Occipital lobe (tissue), 2 donors: ENCODE measurements around the gene EXOC6B. TPM values are rescaled to one million over a fixed set of nuclear protein-coding genes. Genes with fewer than 3 reads are reported as not detected.

Experiments used
- DNase-seq: peaks from one replicate; lab custom pipeline; 2025; lab: John Stamatoyannopoulos, UW
- total RNA-seq: library from RNA; depleted of rRNA; stranded (reverse); fragments of >200 nt; gene quantifications from one replicate; pipeline ENCODE4 v1.2.3, GENCODE V29; 2014

Gene EXOC6B
- total RNA-seq, 1 donor from 2014 or later, result 190 TPM

DNA sequence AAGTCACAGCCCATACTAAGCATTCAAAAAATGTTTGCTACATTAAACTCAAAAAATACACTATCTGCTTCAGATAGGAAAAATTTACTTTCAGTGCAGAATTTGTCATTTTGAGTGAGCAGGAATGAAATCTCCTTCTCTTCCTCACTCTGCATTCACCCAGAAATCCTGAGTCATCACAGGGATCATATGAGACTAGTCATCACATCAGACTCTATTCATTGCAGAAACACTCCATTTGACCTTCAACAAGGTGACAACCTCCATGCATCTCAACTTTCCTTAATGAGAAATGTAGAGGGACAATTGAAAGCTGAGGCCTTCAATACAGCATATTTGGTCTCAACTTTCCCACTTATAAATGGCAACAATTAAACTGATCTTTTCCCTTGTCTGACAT is 547.8 kb downstream of the EXOC6B start:
- DNase-seq, result no peak

DNA sequence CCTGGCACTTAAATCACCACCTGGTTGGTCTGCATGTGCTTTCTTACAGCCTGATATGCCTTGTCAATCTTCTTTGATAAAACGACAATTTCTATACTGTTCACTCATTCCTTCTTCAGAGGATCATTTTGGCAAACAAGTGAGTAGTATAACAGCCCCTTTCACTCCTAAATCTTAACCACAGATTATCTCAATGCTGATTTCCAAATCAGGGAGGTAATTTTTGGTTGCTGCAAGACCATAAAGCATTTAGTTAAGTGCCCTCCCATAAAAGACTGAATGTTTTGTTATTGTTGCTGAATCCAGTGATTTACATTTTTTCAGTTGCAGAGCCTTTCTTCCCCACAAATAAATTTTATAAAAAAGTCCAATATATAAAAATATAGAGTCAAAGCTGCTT is 549.0 kb downstream of the EXOC6B start:
- no peak for DNase-seq

DNA sequence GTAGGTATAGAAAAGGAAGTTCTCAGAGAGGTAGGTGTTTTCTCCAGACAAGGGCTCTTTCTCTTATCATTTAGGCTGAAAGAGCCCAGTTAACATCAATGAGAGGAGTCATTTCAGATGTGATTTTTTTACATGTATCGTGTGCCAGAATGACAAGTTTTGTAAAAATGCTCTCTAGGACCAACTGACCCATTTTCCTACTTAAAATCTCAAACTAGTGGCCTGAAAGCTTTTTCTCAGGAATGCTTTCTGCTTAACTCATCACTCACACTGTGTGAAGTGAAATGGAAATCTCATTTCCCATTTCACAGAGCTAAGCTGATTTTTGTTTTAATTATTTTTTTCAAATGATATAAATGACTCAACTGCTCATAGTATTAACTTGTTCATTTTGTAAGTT is 549.5 kb downstream of the EXOC6B start:
- no peak for DNase-seq

DNA sequence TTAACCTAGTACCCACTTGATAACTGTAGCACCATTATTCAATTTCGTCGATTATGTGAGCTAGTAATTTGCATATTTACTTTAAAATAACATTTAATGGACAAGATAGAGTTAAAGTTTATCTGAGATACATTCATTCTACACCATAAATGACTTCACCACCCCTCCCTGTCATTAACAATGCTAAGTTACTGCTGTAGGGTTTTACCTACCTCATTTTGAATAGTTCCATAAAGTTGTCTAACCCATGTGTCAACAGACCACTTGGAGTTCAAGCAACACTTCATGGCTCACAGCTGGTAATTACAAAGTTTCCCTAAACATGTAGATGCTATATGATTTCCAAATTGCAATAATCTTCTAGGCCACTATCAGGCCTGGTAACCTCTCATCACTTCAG is 550.7 kb downstream of the EXOC6B start:
- no peak for DNase-seq

DNA sequence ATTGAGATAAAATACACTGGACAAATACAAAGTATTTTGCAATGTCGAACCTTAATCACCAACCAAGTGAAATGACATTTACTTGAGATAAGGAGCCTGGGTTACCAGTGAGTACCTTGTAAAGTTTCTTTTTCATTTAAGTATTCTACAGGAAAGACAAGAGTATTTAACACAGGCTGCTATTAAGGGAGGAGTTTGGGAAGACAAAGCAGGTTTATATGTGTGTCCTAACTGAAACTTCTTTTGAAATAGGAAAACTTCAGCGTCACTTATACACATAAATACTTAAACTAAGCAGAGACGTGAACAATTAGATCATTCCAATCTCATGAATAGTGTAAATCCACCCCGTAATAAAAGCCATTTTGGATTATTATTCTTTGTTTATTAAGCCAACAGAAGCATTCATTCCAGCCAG is 551.4 kb downstream of the EXOC6B start:
- DNase-seq, result no peak

DNA sequence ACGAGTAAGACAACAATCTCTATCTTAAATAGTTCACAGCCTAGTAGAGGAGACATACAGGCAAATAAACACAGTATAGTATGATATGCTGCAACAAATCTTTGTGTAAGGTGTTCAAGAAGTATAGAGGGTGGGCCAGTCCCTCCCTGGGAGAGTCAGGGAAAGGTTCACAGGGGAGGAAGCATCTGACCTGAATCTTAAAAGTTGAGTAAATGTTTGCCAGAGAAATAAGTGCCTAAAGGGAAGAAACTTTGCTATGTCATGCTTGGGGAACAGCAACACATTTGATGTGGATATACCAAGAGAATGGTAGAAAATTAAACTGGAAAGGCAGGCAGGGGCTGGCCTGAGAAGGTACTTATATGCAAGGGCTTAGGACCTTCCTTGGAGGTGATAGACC is 552.4 kb downstream of the EXOC6B start:
- DNase-seq, result no peak

DNA sequence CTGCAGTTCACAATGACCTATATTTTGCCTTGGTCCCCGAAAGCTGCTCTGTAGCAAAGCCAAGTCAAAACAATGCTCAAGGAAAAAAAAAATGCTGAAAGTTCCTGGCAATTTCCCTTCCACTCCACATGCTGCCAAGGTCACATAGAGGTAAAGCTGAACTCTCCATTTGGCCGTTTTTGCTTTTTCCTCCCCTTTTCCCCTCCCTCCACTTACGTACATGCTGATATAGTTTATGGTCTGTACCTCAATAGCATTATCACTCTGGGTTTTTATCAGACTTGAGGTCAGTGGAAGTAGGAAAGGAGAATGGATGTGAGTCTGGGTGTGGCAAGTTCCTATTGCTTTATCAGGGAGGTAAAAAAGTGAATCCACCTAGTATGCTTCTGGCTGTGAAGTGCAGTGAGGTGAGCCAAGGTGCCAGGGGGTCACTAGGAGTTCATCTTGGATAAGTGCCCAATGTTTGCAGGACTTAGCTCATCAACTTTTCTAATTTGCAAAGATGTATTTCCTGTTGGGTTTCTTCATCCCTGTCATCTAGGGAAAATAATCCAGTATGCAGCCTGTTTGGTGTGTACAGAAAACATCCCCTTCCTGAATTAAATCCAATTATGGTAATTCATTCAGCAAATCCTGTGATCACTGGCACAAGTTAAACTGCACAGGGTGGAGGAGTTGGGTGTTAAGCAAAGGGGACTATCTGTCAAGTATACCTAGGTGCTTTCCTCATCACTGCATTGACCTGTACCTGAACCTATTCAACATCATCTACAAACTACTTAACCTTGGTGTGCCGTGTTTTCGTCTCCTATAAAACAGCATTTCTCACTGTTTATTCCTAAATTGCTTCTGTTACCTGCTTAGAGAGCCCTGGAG is 553.8 kb downstream of the EXOC6B start:
- DNase-seq, result no peak

DNA sequence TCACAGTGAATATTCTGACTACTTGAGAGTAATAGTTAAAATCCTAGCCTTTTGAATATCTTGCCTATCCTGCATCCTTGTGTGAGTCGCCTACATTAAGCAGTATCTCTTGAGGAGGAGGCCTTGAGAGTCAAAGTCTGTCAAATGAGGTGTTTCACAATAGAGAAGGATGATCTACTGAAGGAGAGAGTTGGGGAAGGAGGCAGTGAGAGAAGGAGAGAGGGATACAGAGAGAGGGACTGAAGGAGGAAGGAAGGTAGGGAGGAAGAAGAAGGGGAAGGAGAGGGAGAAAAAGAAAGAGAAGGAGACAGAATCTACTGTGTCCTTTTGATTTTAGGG is 554.6 kb downstream of the EXOC6B start:
- DNase-seq, result no peak

DNA sequence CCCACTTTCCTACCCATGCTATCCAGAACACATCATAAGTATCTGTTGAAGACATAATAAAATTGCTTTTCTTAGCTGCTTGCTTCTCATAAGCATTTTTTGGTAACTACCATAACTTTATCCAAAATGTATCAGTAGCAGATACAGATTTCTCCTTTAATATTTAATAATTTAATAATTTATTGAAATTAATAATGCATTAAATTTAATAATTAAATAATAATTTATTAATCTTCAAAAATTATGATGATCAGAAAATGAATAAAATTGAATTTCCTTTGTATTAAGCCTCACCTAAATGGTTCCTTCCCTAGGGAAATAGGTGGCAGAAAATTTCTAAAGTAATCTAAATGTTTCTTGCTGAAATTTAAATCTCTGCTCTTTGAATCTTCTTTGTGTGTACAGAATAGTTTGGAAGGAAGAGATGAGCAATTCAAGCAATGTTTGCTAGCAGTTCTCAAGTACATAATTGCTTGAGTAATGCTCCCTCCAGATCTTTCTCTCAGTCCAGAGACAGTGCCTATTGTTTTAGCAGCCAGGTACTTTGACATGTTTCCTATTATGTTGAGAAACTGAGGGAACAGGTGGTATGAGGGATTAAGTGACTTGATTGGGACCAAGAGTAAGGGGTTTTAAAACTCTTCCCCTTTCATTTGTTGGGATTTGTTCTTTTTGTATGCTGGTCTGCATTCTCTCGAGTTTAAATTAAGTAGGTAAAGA is 555.1 kb downstream of the EXOC6B start:
- no peak for DNase-seq

DNA sequence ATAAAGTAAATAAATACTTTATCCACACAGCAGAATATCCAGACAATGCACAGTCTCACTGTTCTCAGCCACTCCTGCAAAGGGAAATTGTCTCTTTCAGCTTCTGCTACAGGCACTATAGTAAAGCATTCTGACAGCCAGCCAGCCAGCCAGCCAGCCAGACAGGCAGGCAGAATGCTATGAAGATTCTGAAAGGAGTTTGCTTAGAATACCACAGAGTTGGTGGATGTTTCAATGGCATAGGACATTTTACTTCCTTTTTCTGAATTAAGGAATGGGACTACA is 562.1 kb downstream of the EXOC6B start:
- DNase-seq, result peak; percentile 8

DNA sequence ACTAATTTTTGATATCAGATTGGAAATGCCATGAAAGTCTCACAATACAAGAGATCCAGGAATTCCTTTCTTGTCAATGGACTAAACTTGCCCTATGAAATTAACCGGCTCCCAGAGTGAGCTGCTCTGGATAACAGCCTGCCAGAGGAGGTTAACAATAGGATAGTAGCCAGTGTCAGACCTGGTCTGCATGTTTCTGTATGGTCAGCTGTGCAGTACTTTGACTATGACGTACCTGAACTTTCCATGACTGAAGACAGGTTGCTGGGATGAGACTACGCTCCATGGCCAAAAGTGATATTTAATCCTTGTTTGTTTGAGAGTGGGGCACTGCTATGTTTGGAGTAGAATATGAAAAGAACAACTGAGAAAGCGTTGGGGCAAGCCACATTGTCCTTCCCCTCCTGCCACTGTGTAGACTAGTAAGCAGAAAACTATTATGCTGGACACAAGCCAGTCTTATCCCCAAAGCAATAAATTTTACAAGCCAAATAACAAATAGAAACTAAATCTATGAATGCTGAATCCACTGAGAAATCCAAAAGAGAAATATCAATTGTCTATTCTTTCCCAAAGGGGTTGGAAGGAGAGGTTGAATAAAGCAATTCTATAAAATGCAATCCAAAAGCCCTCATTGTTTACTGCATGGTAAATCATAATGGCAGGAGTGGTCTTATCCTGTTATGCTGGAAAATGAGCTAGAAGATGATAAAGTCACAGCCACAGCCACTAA is 562.6 kb downstream of the EXOC6B start:
- no peak for DNase-seq

DNA sequence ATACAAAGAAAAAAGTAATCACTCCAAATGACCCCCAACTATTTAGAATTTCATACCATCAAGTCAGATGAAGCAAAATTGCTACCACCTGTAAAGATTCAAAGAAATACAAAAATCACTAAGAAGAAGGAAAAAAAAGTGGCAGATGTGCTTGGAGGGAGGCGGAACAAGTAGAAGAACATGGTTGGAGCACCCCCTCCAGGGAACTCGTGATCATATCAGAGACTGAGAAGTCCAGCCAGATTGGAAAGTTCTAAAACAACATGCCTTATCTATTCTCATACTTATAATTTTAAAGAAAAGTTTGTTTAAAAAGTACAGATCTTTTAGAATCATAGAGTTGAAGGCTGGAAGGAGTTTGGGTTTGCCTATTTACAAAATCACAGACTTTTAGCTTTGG is 564.8 kb downstream of the EXOC6B start:
- no peak for DNase-seq

DNA sequence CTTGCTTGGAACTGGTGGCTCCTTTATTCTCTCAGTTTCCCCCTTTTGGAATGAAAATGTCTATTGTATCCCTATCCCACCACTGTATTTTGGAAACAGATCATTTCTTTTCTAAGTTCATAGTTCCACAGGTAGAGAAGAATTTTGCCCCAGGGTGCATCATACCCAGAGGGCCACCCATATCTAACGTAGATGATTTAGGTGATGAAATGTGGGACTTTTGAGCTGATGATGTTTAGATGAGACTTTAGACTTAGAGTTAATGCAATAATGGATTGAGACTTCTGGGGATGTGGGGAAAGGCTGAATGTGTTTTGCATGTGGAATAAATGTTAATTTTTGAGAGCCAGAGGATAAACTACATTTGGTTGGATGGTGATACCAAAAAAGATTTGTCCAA is 570.3 kb downstream of the EXOC6B start:
- no peak for DNase-seq

DNA sequence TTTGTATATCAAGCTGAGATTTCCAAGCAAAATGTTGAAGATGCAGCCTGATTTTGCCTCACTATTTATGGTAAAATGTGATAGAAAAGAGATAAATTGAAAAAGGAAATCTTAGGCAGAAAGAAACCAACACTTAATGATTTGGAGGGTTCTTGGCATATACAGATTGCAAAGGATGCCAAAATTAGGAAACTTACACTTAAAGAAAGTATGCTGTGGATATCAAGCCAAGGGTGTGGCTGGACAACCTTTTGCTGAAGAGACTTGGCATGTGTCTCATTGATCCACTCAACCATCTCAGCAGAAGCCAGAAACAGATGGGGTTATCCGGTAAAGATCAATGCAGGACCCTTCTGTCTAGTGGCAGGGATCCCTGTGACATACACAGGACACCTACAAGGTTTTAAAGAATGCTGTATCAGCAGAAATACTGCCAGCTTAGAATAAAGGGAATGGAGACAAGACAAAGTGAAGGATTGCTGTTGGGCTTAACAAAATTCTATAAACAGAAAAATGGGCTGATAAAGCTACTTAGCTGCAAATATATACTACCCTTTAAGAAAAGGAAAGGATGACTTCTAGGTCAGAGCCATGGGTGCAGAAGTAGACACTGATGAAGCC is 570.9 kb downstream of the EXOC6B start:
- no peak for DNase-seq

DNA sequence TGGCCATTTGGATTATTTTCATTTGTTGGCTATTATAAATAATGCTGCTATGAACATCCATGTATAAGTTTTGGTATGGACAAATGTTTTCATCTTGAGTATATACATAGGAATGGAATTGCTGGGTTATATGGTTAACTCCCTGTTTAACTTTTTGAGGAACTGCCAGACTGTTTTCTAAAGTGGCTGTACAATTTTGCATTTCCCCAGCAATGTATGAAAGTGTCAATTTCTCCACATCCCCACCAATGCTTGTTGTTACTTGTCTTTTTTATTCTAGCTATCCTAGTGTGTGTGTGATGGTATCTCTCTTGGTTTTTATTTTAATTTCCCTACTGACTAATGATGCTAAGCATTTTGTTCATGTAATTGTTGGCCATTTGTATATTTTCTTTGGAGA is 587.5 kb downstream of the EXOC6B start:
- no peak for DNase-seq

DNA sequence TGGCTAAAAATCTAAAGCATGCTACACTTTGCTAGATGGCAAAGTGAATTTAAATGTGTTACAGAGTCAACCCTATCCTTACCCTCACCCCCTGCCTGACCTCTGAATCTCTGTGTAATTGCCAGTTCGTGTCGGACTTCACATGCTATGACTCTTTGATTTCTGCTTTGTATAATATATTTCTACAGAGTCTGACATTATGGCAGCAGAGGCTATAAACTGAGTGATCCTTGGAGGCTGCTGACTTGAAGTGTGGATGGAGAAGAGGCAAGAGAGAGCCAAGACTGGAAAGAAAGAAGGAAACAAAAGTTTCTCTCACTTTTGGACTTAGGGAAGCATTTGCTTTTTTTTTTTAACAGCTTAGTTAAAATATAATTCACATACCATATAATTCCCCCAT is 588.3 kb downstream of the EXOC6B start:
- no peak for DNase-seq

DNA sequence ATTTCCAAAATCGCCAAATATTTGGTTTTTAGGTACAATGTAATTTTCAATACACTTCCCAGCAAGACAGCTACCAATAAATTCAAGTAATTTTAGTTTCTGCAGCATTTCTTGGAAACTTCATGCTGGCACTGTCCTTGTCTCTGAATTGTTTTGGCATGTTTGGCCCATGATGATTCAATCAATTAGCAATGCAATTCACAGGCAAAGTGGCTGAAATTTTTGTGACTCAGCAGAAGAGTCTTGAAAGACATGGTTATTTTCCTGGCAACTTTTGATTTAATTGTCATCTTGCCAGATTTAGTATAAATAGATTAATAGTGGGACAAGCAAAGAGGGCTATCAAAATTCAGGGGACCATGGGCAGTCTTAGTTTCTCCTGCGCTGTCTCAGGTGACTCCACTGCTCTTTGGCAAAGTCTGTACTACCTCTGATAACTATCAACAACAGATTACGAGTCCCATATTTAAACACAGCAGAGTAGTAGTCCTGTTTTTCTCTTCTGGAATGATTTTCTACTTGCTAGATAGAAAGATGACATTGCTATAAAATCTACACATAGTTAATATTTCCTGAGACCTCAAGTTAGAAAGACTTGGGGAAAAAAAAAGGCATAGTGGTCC is 589.3 kb downstream of the EXOC6B start:
- no peak for DNase-seq

DNA sequence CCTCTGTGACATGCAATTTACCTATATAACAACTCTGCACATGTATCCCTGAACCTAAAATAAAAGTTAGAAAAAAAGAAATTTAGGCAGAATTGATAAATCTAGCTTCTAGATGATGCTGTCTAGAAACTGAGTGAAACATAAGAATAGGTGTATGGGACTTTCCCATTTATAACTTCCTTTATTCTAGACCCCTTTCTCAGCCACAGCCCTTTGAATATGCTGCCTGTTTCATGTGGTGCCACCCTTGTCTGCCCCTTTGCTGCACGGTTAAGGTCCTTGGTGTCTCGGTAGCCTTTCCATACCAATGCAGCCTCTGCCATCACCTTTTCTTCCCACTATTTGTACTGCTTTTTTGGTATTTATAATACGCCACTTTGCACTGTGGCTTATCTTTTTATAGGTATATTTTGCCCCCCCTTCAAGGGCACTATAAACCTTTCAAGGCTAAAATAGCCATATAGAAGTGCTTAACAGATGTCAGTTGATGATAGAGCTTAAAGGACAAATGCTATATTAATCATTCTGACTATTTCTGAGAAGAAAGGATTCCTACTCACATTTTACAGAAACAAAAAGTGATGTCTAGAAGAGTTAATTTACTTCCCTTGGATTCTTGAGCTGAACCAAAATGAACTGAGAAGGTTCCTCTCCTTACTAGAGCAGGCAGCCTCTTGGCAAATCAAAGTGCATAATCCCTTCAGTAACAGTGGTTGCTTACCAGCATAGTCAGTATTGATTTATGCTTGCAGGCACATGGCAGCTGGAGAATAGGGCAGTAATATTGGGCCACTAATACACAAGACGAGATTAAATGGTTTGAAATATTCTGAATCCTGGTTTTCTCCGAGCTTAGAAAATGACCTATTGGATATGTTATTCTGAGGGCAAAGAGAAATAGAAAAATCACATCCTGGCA is 590.1 kb downstream of the EXOC6B start:
- no peak for DNase-seq

DNA sequence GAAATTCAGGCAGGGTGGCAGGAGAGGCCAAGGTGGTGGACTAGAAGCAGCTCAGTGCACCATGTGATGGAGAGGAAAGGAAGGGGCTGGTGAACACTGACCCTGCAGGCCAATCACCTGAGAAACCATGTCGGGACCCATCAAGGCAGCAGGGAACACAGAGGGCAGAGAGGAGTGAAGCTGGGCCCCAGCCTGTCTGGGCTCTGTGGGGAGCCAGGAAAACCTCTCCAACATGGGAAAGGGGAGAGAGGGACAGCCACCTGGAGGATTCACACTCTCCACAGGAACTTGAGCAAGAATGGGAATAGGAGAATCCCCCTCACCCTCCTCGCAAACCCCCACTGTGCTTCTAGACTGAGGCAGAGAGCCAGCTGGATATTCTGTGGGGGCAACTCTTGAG is 592.6 kb downstream of the EXOC6B start:
- no peak for DNase-seq

DNA sequence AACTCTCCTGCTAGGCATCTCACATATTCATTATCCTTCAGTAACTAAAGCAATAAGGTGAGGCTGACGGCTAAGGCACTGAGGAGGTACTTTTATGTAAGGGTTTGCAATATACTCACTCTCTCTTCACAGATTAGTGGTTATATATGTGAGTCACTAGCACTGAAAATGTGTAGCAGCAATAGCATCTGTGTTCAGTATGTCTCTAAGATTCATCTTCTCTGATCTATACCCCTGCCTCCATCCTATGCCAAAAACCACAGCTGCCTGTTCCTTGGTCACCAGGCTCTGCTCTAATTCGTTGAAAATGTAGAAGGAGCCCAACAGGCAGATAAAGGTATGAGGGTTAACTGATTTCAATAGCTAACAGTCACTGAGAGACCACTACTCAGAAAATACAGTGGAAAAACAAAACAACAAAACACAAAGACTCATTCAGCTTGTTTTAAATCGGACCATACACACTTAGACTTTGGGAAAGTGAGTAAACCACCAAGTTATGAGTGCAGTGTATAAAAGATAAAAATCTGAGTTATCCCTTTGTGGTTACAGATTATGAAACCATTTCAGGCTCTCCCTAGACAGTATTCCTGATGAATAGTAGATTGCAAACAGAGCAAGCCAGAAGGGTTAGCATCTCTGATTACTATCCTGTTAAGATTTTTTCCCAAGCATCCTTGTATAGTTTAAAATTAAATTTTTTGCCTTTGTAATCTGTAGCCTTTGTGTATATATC is 602.8 kb downstream of the EXOC6B start:
- DNase-seq, result no peak
